Measurements from ENCODE around the gene DAO.

DNA sequence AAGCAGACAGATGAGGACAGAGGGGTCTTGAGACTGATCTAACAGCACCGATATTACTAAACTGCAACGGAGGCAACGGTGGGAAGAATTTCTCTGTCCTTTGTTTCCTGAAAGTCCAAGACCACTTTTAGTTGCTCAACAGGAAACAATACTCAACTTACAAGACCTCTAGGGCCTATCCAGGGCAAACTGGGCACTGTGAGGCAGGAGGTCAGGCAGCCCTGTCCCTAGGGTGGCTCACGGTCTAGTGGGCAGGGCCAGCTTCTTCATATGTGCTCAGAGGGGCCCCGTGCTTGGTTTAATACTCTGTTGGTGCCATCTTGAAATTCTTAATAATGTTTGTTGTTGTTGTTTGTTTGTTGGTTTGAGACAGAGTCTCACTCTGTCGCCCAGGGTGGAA, 36.7 kb upstream of the DAO start:
- TF ChIP-seq EZH2 (IDR thresholded peaks at IDR 0.05; ENCODE audit: borderline replicate concordance, low read depth, low read length, poor library complexity, severe bottlenecking) (no peak), CTCF (conservative IDR thresholded peaks at IDR 0.05; ENCODE audit: low read depth, low read length) (no peak)
